Stimulated activated CD4-positive, alpha-beta T cell treated with anti-CD3 and anti-CD28 coated beads, Interleukin-4, amount 100 ng/mL, for 1 hour (primary cell): Measurements from ENCODE around the gene VIP.
"Not testable (repeated sequence)": the region's sequence is repeated elsewhere in the genome, so short reads cannot be mapped to it uniquely, and the experiment has no call there.

ENCODE experiments used
- DNase-seq: peaks from one replicate; pipeline ENCODE4 v3.0.0-alpha.2; 2020

Gene VIP

DNA sequence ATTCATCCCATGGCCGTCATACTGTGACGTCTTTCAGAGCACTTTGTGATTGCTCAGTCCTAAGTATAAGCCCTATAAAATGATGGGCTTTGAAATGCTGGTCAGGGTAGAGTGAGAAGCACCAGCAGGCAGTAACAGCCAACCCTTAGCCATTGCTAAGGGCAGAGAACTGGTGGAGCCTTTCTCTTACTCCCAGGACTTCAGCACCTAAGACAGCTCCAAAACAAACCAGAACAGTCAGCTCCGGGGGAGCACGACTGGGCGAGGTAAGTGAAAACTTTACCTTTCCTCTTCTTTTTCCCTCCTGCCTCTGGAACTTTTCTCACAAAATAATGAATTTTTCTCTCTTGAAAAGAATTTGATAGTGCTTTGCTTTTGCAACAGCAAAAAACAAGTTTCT, at the start of gene VIP:
VIP (plus strand) TSS at position 104 of the 400 bp plus-strand sequence. CDS start 1,381 bp downstream, outside the sequence.
- no peak for DNase-seq

GRCh38 chr6:152701081-152701862, 49.3 kb upstream of the VIP start:
- DNase-seq = no peak

DNA sequence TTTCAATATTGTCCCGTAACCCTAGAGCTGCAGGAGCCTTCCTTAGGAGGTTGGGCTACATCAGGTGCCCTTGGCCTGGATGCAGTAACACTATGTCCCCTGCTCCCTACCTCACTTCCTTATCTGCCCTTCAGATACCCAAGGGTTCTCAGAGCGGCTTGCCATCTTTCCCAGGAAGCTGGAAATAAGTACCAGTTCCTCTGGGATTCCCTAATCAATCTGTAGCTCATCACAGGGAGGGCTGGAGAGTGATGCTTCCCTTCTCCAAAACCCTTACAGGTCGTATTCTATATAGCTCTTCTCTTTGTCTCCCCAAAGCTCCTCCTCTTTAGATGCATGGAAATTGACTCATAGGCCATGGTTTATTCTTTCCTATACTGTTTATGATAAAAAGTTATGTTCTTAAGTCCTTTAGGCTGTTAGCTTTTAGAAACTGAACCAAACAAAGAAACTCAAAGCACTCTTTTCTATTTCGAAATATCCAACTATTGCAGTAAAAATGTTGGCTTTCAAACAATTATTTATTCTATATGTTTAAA, 48.7 kb upstream of the VIP start:
- no peak for DNase-seq

DNA sequence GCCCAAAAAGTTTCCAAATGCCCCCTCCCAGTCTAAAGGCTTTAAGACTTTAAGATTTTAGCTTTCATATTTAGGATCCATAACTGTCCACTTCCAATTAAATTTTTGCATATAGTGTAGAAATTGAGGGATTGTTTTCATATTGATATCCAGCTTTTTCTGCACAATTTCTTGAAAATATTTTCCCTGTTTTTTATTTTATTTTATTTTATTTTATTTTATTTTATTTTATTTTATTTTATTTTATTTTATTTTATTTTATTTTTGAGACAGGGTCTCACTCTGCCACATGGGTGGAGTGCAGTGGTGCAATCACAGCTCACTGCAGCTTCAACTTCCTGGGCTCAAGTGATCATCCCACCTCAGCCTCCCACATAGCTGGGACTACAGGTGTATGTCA, 46.8 kb upstream of the VIP start:
- DNase-seq = not testable (repeated sequence)

GRCh38 chr6:152705327-152705726, 45.3 kb upstream of the VIP start:
- no peak for DNase-seq

GRCh38 chr6:152716322-152716721, 34.3 kb upstream of the VIP start:
- no peak for DNase-seq

- no peak for DNase-seq
These were observed 29.6 kb upstream of the VIP start for GRCh38 chr6:152720974-152721373.

GRCh38 chr6:152721956-152722355, 28.6 kb upstream of the VIP start:
- DNase-seq = no peak

GRCh38 chr6:152723398-152723797, 27.2 kb upstream of the VIP start:
- DNase-seq = no peak

- no peak for DNase-seq
These were observed 24.3 kb upstream of the VIP start for GRCh38 chr6:152726313-152726712.

DNA sequence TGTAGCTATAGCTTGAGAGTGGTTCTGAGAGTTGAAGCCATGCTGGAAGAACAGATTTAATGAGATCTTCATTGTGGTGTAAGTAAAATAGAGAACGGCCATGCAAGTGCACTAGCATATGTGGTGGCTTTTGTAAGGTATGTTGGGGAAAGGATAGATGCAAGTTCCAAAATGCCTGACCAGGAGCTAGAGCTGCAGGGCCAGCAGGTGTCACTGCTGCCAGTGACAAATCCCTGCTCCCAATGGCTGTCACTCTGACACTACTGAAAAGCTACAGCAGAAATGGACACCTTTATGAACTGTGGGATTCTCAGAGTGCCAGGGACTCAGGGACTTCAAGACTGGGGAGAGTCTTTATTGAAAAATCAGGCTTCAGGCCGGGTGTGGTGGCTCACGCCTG, 23.1 kb upstream of the VIP start:
- DNase-seq = no peak

- no peak for DNase-seq
These were observed 16.0 kb upstream of the VIP start for GRCh38 chr6:152734630-152735029.

GRCh38 chr6:152736687-152737273, 13.8 kb upstream of the VIP start:
- no peak for DNase-seq

DNA sequence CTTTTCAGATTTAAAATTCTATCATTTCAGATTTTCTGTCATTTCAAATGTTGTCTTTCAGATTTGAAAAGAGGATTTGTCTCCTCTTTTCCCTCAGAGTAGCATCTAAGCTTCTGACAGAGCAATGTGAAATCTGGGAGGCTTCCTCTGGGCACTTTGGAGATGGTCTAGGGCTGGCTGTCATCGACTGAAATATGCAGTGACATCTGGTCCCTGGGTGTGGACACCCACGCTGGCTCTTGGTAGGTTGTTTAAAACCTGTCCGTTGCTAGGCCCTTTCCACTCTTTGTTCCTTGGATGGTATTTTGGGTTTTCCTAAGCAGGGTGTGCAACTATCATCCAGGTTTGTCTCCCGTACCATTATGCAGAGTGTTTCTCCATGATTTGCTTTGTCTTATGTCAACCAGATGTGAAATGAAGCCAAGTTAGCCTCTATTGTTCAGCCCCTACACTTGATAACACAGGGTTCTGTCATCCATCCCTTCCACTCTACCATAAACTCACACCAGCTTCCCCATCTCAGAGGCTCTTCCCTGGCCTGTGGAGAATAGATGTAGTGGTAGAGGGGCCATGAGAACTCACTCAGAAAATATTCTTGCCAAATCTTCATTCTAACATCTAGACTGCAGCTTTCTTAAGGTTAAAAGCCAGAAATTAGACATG, 5.0 kb upstream of the VIP start:
- DNase-seq = no peak

DNA sequence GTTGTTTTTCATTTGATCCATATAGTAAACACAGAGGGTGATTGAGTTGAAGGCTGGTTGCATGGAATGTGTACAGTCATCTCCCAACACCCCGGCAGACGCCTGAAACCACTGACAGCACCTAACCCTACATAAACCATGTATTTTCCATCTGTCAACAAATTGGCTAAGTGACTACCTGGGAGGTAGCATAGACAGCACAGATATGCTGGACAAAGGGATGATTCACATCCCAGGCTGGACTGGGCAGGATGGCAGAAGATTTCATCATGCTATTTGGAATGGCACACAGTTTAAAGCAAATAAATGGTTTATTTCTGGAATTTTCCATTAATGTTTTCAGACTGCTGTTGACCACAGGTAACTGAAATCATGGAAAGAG, 4.4 kb upstream of the VIP start:
- no peak for DNase-seq

- no peak for DNase-seq
These were observed 1.8 kb upstream of the VIP start for GRCh38 chr6:152748843-152749242.

- DNase-seq = no peak
These were observed 1.3 kb upstream of the VIP start for GRCh38 chr6:152749336-152749735.

- no peak for DNase-seq
These were observed 14.7 kb downstream of the VIP start for GRCh38 chr6:152765331-152765730.

DNA sequence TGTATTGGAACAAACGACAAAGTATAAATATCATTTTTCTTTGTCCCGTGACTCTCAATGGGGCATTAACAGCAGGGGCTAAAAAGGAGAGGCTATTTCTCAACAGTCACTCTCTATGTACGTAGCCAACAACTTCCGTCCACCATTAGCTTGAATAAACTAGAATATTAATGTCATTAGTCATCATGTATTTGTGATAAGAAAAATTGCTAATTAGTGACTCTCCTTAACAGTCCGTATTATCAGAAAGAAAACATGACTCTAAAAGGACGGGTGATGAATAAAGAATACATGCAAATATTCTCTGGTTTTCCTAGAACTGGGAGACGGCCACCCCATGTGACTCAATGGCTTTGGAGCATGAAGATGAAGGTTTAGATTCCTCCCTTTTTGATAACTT, 18.6 kb downstream of the VIP start:
- DNase-seq = no peak

- no peak for DNase-seq
These were observed 19.4 kb downstream of the VIP start for GRCh38 chr6:152769993-152770392.

DNA sequence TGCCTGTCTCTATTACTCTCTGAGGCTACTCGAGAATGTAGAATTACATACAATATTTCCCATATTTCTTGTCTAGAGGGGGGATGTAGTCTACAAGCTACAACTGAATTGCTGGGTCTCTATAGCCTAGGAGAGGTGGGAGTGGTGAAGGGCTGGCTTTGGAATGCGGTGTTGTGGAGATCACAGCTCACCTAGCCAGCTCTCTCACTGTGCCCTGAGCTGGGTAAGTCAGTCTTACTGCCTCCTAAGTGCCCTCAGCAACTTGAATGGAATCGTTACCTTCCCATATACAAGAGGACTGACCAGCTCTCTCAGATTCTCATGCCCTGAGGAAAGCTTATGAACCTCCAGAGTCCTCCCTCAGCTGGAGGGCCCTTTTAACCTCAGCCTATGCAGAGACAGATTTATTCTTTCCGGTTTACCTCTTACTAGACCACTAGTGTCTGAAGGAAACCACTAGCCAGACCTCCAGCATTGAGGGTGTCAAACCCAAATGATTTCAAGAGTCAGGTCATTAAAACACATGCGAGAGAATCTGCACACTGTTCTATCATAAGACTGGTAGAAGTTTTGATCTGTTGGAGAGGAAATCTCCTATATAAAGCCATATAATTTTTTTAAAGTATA, 20.6 kb downstream of the VIP start:
- no peak for DNase-seq

DNA sequence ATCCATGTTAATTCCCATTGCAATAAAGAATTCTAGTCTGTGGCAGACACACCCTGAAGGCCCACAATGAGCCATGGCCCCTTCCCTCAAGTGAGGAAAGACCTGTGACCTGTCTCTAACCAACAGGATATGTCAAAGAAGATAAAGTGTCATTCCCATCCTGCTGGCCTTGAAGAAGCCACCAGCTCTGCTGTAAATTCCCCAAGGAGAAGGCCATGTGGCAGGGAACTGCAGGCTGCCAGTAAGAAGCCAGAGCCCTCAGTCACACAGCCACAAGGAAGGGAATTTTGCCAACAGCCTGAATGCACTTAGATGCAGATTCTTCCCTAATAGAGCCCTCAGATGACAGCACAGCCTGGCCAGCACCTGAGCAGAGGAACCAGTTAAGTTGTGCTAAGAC, 24.8 kb downstream of the VIP start:
- no peak for DNase-seq

DNA sequence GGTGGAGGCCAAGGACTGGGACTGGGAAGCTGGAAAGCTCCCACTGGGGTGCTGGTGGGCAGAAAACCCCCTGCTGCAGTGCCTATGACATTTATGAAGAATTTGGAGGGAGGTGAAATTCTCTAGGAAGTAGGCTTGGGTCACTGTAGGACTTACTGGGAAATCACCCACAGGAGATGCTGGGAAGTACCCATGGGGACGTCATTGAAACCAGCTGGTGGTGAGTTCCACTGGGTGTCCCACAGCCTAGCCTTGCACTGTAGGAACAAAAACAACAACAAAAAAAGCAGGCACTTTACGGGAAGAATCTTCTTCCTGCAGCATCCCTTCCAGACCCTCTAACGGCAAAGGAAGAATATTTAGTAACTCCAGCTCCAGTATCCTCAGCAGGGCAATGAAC, 26.2 kb downstream of the VIP start:
- no peak for DNase-seq
